DND-41 (cell line): ENCODE measurements around the gene CLEC4C.
"Not testable (repeated sequence)": the region's sequence is repeated elsewhere in the genome, so short reads cannot be mapped to it uniquely, and the experiment has no call there.

Experiments
- ATAC-seq: fragments of 200-7000 bp; cut with Tn5 transposase; 3 replicates; pipeline ENCODE4 v1.9.1; 2021; ENCODE audit warnings: low read depth; ENCODE audit not compliant: insufficient read depth
- DNase-seq: peaks from one replicate; pipeline ENCODE4 v3.0.0-alpha.2; 2020
- H2AFZ ChIP-seq: 2 replicates; pipeline ENCODE4 v1.6.0; 2012; ENCODE audit warnings: low read depth, low read length
- H3K27ac ChIP-seq: 2 replicates; pipeline ENCODE4 v1.5.1; 2012; ENCODE audit warnings: low read length, inconsistent platforms
- H3K27me3 ChIP-seq: fragments of 200-600 bp; sonication (generic); 2 replicates; pipeline ENCODE4 v1.6.0; 2012; ENCODE audit warnings: low read length, mild to moderate bottlenecking, inconsistent platforms; ENCODE audit not compliant: insufficient read depth, poor library complexity
- H3K36me3 ChIP-seq: 2 replicates; pipeline ENCODE4 v1.5.1; 2012; ENCODE audit warnings: low read length, inconsistent platforms; ENCODE audit not compliant: insufficient read depth
- H3K4me1 ChIP-seq: 2 replicates; pipeline ENCODE4 v1.5.1; 2012; ENCODE audit warnings: mild to moderate bottlenecking, low read length; ENCODE audit not compliant: insufficient read depth
- H3K4me2 ChIP-seq: 2 replicates; pipeline ENCODE4 v1.6.0; 2012; ENCODE audit warnings: mild to moderate bottlenecking, moderate library complexity, low read length, inconsistent platforms; ENCODE audit not compliant: insufficient read depth
- H3K4me3 ChIP-seq, 2 experiments: fragments of 200-600 bp in 1 of 2; shearing (Covaris generic) in 1 of 2; 2 replicates each; pipeline ENCODE4 v1.5.1; 2012 to 2016; ENCODE audit warnings: inconsistent platforms in 2 of 2, low read length in 2 of 2, mild to moderate bottlenecking in 2 of 2, low read depth in 1 of 2, moderate library complexity in 1 of 2
- H3K79me2 ChIP-seq: 2 replicates; pipeline ENCODE4 v1.6.0; 2012; ENCODE audit warnings: low read length, inconsistent platforms; ENCODE audit not compliant: insufficient read depth
- H3K9ac ChIP-seq: 2 replicates; pipeline ENCODE4 v1.6.0; 2012; ENCODE audit warnings: low read depth, mild to moderate bottlenecking, inconsistent platforms, low read length, moderate library complexity
- H3K9me3 ChIP-seq: 2 replicates; pipeline ENCODE4 v1.5.1; 2012; ENCODE audit warnings: low read length, moderate library complexity, mild to moderate bottlenecking, inconsistent platforms; ENCODE audit not compliant: insufficient read depth, severe bottlenecking
- H4K20me1 ChIP-seq: 2 replicates; pipeline ENCODE4 v1.6.0; 2012; ENCODE audit warnings: low read length; ENCODE audit not compliant: insufficient read depth
- EZH2 ChIP-seq: IDR thresholded peaks from 3 replicates; pipeline ENCODE4 v1.6.1; 2012; ENCODE audit warnings: borderline replicate concordance, low read depth, mild to moderate bottlenecking, moderate library complexity, low read length, inconsistent platforms; ENCODE audit not compliant: severe bottlenecking
- TF ChIP-seq, protein P1 (sequence below): IDR thresholded peaks from 2 replicates; pipeline ENCODE4 v1.5.1; 2012; ENCODE audit warnings: borderline replicate concordance, low read length, moderate library complexity, mild to moderate bottlenecking; ENCODE audit not compliant: poor library complexity, severe bottlenecking; ENCODE audit errors: extremely low read depth

CLEC4C gene

DNA sequence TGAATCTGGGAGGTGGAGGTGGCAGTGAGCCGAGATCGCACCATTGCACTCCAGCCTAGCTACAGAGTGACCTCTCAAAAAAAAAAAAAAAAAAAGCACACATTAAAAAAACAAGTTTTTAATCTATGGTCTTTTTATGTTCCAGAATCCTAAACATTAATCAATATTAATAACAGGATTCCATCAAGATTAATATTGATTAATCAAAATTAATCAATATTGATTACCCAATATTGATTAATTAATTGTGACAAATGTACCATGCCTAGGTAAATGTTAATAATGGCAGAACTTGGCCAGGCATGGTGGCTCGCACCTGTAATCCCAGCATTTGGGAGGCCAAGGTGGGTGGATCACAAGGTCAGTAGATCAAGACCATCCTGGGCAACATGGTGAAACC is 34.1 kb upstream of the CLEC4C start:
- TF ChIP-seq, protein P1, sequence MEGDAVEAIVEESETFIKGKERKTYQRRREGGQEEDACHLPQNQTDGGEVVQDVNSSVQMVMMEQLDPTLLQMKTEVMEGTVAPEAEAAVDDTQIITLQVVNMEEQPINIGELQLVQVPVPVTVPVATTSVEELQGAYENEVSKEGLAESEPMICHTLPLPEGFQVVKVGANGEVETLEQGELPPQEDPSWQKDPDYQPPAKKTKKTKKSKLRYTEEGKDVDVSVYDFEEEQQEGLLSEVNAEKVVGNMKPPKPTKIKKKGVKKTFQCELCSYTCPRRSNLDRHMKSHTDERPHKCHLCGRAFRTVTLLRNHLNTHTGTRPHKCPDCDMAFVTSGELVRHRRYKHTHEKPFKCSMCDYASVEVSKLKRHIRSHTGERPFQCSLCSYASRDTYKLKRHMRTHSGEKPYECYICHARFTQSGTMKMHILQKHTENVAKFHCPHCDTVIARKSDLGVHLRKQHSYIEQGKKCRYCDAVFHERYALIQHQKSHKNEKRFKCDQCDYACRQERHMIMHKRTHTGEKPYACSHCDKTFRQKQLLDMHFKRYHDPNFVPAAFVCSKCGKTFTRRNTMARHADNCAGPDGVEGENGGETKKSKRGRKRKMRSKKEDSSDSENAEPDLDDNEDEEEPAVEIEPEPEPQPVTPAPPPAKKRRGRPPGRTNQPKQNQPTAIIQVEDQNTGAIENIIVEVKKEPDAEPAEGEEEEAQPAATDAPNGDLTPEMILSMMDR = no peak
- TF ChIP-seq EZH2 = no peak
- H3K79me2 ChIP-seq = no peaks in the 10 kb centered on the region
- H3K4me3 ChIP-seq = no peak overlapping the region
- H3K9ac ChIP-seq = no peak overlapping the region
- H3K36me3 ChIP-seq = no peaks in the 10 kb centered on the region
- no peaks in the 10 kb centered on the region for H3K9me3 ChIP-seq
- no peak for DNase-seq
- H3K27ac ChIP-seq = no peak overlapping the region
- no peaks in the 10 kb centered on the region for H3K27me3 ChIP-seq
- ATAC-seq = no peak
- no peaks in the 10 kb centered on the region for H3K4me1 ChIP-seq
- H2AFZ ChIP-seq = no peak overlapping the region
- no peak overlapping the region for H3K4me2 ChIP-seq
- H4K20me1 ChIP-seq = no peaks in the 10 kb centered on the region

DNA sequence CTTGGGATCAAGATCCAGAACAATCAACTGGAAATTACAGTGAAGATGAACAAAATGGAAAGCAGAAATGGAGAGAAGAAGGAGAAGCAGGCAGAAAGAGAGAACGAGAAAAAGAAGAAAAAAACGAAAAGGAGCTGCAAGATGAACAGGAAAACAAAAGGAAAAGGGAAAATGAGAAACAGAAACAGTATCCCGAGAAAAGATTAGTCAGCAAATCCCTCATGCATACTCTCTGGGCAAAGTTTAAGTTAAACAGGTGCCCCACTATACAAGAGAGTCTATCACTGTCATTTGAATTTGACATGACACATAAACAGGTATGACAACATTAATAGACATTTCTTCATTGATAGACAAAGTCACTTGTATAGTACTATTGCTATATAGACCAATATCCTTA is 22.8 kb upstream of the CLEC4C start:
- TF ChIP-seq EZH2 = no peak
- TF ChIP-seq, protein P1 = no peak
- Histone ChIP-seq H3K79me2 (no peaks in the 10 kb centered on the region), H3K4me2 (no peak overlapping the region), H3K9ac (no peak overlapping the region), H3K36me3 (no peaks in the 10 kb centered on the region), H3K4me1 (no peaks in the 10 kb centered on the region), H3K9me3 (no peaks in the 10 kb centered on the region), H3K4me3 (no peak overlapping the region), H3K27ac (no peak overlapping the region), H4K20me1 (no peaks in the 10 kb centered on the region), H2AFZ (no peak overlapping the region), H3K27me3 (no peaks in the 10 kb centered on the region)
- ATAC-seq (no peak), DNase-seq (no peak)

DNA sequence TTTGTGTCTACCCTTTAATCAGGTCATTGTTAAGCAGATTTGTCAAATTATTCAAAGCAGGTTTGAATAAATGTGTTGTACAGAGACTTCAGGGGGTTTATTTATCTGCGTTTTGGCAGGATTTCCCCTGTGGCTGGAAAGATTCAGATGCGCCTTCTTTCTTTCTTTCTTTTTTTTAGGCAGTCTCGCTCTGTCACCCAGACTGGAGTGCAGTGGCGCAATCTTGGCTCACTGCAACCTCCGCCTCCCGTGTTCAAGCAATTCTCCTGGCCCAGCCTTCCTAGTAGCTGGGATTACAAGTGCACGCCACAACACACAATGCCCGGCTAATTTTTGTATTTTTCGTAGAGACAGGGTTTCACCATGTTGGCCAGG is 11.6 kb upstream of the CLEC4C start:
- Histone ChIP-seq H3K36me3 (no peaks in the 10 kb centered on the region), H4K20me1 (no peaks in the 10 kb centered on the region), H3K27me3 (no peaks in the 10 kb centered on the region), H3K9ac (no peak overlapping the region), H3K4me2 (no peak overlapping the region), H3K27ac (no peak overlapping the region), H3K79me2 (no peaks in the 10 kb centered on the region), H3K9me3 (no peaks in the 10 kb centered on the region), H3K4me3 (no peak overlapping the region), H3K4me1 (no peaks in the 10 kb centered on the region), H2AFZ (no peak overlapping the region)
- no peak for ATAC-seq
- TF ChIP-seq, protein P1 = no peak
- TF ChIP-seq EZH2 = no peak
- DNase-seq = no peak

DNA sequence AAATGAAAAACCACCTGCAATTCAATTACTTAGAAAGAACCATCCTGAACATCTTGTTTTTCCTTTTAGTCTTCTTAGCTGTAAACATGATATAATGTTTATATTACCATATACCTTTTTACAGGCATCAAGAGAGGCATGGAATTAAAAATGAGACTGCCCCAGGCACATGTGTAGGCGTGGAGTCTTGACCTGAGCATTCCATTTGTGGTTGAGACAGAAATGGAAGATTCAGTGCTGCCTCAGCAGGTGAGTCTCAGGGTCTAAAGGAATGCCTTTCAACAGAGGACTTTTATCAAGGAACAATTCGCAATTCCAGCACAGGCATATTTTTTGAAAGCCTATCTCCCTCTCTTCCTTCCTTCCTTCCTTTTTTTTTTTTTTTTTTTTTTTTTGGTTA is 9.8 kb upstream of the CLEC4C start:
- Histone ChIP-seq H3K4me1 (no peaks in the 10 kb centered on the region), H3K79me2 (no peaks in the 10 kb centered on the region), H4K20me1 (no peaks in the 10 kb centered on the region), H3K4me2 (no peak overlapping the region), H3K27ac (no peak overlapping the region), H3K4me3 (no peak overlapping the region), H3K9ac (no peak overlapping the region), H3K9me3 (no peaks in the 10 kb centered on the region), H2AFZ (no peak overlapping the region), H3K36me3 (no peaks in the 10 kb centered on the region), H3K27me3 (no peaks in the 10 kb centered on the region)
- ATAC-seq = no peak
- DNase-seq = no peak
- TF ChIP-seq, protein P1 = no peak
- no peak for TF ChIP-seq EZH2

DNA sequence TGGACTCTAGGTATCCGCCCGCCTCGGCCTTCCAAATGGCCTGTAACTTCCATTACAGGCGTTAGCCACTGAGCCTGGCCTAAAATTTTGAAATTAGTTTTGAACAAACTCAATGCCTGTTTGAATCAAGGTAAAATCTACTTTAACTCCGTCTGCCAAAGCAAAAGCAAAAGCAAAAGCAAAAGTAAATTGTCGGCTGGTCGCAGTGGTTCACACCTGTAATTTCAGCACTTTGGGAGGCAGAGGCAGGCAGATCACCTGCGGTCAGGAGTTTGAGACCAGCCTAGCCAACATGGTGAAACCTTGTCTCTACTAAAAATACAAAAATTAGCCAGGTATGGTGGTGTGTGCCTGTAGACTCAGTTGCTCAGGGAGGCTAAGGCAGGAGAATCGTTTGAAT is 8.5 kb upstream of the CLEC4C start:
- not testable (repeated sequence) for H3K9me3 ChIP-seq, H3K4me1 ChIP-seq, H3K4me2 ChIP-seq, H3K9ac ChIP-seq, DNase-seq, H3K36me3 ChIP-seq, H2AFZ ChIP-seq, H3K27ac ChIP-seq, H3K27me3 ChIP-seq, H3K79me2 ChIP-seq, H3K4me3 ChIP-seq, H4K20me1 ChIP-seq, ATAC-seq
